AG04449 (cell line): Measurements from ENCODE around the gene HSPA9.

Experiments used
- CTCF ChIA-PET: fragments of 350-600 bp; formaldehyde crosslinking; extraction: SDS; loops from one replicate; lab custom pipeline; 2021; ENCODE audit warnings: antibody characterized with exemption; lab: Yijun Ruan, JAX
- POLR2A ChIA-PET: fragments of 400-600, 350-600 bp; formaldehyde crosslinking; extraction: SDS; loops from one replicate; lab custom pipeline; 2020; ENCODE audit warnings: antibody characterized with exemption, inconsistent platforms; lab: Yijun Ruan, JAX
- DNase-seq: peaks from one replicate; pipeline ENCODE4 v3.0.0-alpha.2; 2010; ENCODE audit warnings: low read depth, low spot score
- H3K4me3 ChIP-seq: 2 replicates; pipeline ENCODE4 v1.5.1; 2011; ENCODE audit warnings: low read depth, mild to moderate bottlenecking, control low read depth, low read length
- TF ChIP-seq, protein P1 (sequence below): IDR thresholded peaks from one replicate; pipeline ENCODE4 v1.5.1; 2011; ENCODE audit warnings: mild to moderate bottlenecking, moderate library complexity, low read length, control low read depth, inconsistent platforms; ENCODE audit not compliant: insufficient read depth; ENCODE audit errors: missing control alignments

The HSPA9 gene

DNA sequence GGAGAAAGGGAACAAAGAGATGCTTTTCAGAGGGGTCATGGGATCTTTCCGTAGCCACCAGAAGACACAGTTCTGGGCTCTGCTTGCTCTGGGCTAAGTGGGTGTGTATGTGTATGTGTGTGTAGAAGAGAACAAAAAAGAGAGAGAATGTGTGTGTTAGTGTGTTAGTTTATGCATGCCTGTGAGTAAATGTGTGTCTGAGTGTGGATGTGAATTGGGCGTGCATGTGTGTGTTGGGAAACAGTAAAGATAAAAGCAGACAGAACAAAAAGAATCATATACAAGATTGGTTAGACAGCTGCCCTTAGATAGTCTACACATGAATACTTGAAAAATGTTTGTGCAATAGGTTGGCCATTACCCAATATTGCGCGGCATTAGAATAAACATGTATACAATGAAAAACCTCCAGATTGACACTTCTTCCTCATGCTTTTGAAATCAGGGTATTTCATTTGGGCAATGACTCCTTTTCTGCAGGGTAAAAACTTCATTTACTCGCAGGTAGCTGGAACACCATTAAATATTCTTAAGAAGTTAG lies 36.5 kb upstream of the HSPA9 start:
- ChIA-PET POLR2A (no interaction called here), CTCF (no interaction called here)
- H3K4me3 ChIP-seq = peak overlapping the region; percentile 43
- TF ChIP-seq, protein P1, sequence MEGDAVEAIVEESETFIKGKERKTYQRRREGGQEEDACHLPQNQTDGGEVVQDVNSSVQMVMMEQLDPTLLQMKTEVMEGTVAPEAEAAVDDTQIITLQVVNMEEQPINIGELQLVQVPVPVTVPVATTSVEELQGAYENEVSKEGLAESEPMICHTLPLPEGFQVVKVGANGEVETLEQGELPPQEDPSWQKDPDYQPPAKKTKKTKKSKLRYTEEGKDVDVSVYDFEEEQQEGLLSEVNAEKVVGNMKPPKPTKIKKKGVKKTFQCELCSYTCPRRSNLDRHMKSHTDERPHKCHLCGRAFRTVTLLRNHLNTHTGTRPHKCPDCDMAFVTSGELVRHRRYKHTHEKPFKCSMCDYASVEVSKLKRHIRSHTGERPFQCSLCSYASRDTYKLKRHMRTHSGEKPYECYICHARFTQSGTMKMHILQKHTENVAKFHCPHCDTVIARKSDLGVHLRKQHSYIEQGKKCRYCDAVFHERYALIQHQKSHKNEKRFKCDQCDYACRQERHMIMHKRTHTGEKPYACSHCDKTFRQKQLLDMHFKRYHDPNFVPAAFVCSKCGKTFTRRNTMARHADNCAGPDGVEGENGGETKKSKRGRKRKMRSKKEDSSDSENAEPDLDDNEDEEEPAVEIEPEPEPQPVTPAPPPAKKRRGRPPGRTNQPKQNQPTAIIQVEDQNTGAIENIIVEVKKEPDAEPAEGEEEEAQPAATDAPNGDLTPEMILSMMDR = no peak
- DNase-seq = no peak

DNA sequence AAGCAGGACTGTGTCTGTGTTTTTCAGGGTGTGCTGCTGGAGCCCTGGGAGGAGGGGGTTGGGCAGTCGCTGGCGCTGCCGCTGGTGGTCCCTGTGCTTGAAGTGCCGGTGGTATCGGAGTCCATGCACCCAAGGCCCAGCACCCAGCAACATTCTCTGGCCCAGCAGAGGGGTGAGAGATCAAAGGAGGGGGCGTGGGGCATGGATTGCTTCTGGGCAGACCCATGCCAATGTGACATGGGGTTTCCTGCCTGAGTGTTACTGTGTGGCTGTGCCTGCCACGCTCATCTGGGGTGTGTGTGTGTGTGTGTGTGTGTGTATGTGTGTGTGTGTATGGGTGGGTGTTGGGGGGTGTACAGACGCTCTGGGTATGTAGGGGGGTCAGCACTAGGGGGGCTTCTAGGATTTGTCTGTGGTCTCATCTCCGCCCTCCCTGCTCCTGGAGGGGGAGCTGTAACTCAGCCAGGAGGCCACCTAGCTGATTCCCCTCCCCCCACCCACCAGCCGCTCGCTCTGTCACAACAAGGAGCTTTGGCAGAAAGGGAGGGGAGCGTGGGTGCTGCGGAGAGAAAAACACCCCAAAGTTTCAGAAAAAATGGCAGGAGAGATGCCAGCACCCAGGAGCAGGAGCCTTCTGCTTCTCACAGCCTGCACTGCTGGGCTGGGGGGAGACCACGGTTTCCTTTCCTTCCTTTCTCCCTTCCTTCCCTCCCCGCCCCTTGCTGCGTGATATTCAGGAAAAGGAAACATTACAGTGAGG lies 35.9 kb upstream of the HSPA9 start:
- ChIA-PET POLR2A (no interaction called here), CTCF (no interaction called here)
- TF ChIP-seq, protein P1 = no peak
- H3K4me3 ChIP-seq = peak overlapping the region; percentile 43
- DNase-seq = no peak

DNA sequence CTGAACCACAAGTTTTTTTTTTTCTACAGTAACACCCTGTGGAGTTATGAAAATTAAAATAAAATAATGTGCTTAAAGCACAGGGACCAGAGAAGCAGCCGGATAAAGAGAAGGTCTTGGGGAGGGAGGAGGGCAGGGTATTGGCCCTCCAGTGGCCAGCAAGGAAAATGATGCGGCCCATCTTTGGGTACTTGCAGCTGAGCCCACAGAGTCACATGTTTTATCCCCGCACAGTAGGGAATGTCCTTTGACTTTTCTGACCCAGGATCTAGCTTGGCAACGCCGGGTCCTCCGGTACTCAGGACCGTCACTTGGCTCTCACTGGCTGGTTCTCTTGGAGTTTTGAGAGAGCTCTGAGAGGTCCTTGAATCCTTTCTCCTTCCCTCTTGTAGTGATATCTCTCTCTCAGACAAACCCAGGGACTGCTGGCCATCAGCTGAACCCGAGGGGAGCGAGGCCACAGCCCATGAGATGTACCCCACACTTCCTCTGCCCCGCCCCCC lies 35.3 kb upstream of the HSPA9 start:
- TF ChIP-seq, protein P1 = no peak
- ChIA-PET POLR2A (no interaction called here), CTCF (no interaction called here)
- DNase-seq = no peak
- no peak overlapping the region for H3K4me3 ChIP-seq

DNA sequence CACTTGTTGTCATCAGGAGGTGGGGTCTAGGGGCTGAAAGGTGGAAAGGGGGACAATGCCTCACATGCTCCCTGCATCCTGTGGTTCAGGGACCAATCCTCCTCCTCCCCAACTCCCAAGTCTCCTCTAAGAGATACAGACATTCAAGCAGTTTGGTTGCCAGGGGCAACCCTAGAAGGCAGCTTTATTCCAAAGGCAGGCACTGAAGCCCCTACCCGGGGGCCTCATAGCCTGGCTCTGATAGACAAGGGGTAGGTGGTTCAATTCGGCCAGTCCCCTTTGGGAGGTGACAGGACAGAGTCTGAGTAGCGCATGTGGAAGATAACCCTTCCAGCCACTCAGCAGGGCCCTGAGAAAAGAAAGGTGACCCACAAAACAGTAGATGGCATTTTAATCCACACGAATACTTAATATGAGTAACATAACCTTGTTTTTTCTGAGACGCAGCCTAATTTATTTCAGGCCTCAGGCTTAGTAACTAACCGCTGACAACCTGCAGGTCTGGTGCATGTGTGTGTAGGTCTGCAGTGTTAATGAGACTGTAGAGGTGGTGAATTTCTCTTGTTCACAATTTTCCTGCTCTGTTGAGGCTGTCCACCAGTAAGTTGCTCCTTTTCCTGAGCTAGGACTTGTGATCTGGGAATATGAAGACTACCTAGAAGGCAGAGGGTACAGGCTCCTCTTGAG lies 31.3 kb upstream of the HSPA9 start:
- DNase-seq = no peak
- ChIA-PET POLR2A (no interaction called here), CTCF (no interaction called here)
- no peak overlapping the region for H3K4me3 ChIP-seq
- TF ChIP-seq, protein P1 = no peak

DNA sequence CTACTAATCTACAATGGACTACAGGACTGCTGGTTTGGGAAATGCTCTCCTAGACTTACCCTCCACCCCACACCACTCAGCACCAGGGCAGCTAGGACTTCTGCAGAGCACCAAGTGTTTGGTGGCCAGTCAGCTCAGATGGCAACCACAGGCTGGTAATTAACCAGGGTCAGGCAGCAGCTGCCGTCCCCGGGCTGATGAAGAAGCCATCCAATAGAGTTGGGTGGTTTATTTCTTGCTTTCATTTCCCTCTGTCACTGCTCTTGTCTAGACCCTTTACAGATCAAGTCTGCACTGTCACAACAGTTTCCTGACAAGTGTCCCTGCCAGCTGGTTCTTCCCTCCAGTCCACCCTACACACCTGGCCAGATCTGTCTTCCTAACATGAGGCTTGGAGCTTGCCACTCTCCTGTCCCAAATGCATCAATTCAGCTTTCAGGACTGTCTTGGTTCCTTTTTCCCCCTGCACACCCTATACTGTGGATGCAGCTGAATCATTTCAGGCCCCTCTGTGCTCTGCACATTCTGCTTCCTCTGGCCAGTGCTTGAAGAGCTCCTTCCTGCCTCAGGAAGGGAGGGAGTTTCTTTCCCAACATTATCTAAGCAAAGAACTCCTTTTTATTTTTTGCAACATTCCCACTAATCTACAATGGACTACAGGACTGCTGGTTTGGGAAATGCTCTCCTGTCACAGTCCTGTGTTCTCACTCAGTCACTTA lies 30.2 kb upstream of the HSPA9 start:
- no peak for DNase-seq
- ChIA-PET CTCF (interaction anchor here (0.8 to 1.0 kb wide), 2 partner anchors 15 to 26 kb away, joined by 3 read pairs; no protein-coding TSS in a partner anchor), POLR2A (interaction anchor here (0.6 kb wide), 1 partner anchor 26 kb away, joined by 3 read pairs; no protein-coding TSS in a partner anchor)
- TF ChIP-seq, protein P1 = no peak
- H3K4me3 ChIP-seq = no peak overlapping the region
